HepG2 (cell line): ENCODE measurements around the gene FAM120B. TPM values are rescaled to one million over a fixed set of nuclear protein-coding genes. Genes with fewer than 3 reads are reported as not detected.

ENCODE experiments used
- ARNTL ChIP-seq: sonication (generic); formaldehyde crosslinking; IDR thresholded peaks from 2 replicates; pipeline ENCODE4 v1.4.0; 2020; ENCODE audit warnings: mild to moderate bottlenecking, missing genetic modification reagents
- EED ChIP-seq: sonication (generic); formaldehyde crosslinking; IDR thresholded peaks from 2 replicates; pipeline ENCODE4 v1.5.0; 2020; ENCODE audit warnings: mild to moderate bottlenecking, missing genetic modification reagents
- GTF3A ChIP-seq: sonication (generic); formaldehyde crosslinking; conservative IDR thresholded peaks from 2 replicates; pipeline ENCODE4 v1.4.0; 2020; ENCODE audit warnings: mild to moderate bottlenecking, missing genetic modification reagents
- HMG20A ChIP-seq: IDR thresholded peaks from 2 replicates; pipeline ENCODE4 v1.6.1; 2016; ENCODE audit warnings: borderline replicate concordance
- IKZF1 ChIP-seq: fragments of 450-650 bp; IDR thresholded peaks from 2 replicates; pipeline ENCODE4 v1.7.1; 2016
- JARID2 ChIP-seq: sonication (generic); formaldehyde crosslinking; IDR thresholded peaks from 2 replicates; pipeline ENCODE4 v1.8.1; 2023; ENCODE audit warnings: missing genetic modification reagents, inconsistent platforms; ENCODE audit not compliant: insufficient replicate concordance
- KLF13 ChIP-seq: sonication (generic); formaldehyde crosslinking; IDR thresholded peaks from 2 replicates; pipeline ENCODE4 v1.4.0; 2020; ENCODE audit warnings: mild to moderate bottlenecking, missing genetic modification reagents
- MAFK ChIP-seq, 2 experiments: IDR thresholded peaks in 1 of 2; conservative IDR thresholded peaks in 1 of 2; 2 replicates each; pipeline ENCODE4 v1.6.1; 2011; ENCODE audit warnings: improper control_type of control experiment in 2 of 2, low read length in 2 of 2
- MLX ChIP-seq: IDR thresholded peaks from 2 replicates; pipeline ENCODE4 v1.6.1; 2016
- MTA3 ChIP-seq: sonication (generic); formaldehyde crosslinking; IDR thresholded peaks from 2 replicates; pipeline ENCODE4 v1.4.0; 2020; ENCODE audit warnings: missing genetic modification reagents
- NFE2 ChIP-seq: sonication (generic); formaldehyde crosslinking; IDR thresholded peaks from 2 replicates; pipeline ENCODE4 v1.4.0; 2020; ENCODE audit warnings: missing genetic modification reagents
- POLR2G ChIP-seq: fragments of 200-400 bp; formaldehyde crosslinking; IDR thresholded peaks from 2 replicates; pipeline ENCODE4 v1.6.1; 2018; ENCODE audit warnings: mild to moderate bottlenecking, low read depth, low read length, moderate library complexity
- RFXAP ChIP-seq: sonication (generic); formaldehyde crosslinking; IDR thresholded peaks from 2 replicates; pipeline ENCODE4 v1.4.0; 2020; ENCODE audit warnings: missing genetic modification reagents, borderline replicate concordance
- STAT6 ChIP-seq: sonication (generic); formaldehyde crosslinking; IDR thresholded peaks from 2 replicates; pipeline ENCODE4 v1.4.0; 2020; ENCODE audit warnings: missing genetic modification reagents, mild to moderate bottlenecking, borderline replicate concordance
- U2AF1 ChIP-seq: fragments of 200-400 bp; formaldehyde crosslinking; optimal IDR thresholded peaks from 2 replicates; pipeline ENCODE3; 2017; ENCODE audit warnings: mild to moderate bottlenecking, low read depth, low read length
- ZNF317 ChIP-seq: sonication (generic); formaldehyde crosslinking; IDR thresholded peaks from 2 replicates; pipeline ENCODE4 v1.5.0; 2020; ENCODE audit warnings: mild to moderate bottlenecking, missing genetic modification reagents
- ZNF678 ChIP-seq: sonication (generic); formaldehyde crosslinking; IDR thresholded peaks from 2 replicates; pipeline ENCODE4 v1.4.0; 2020; ENCODE audit warnings: mild to moderate bottlenecking, missing genetic modification reagents
- ZNF770 ChIP-seq: sonication (generic); formaldehyde crosslinking; IDR thresholded peaks from 2 replicates; pipeline ENCODE4 v1.5.0; 2020; ENCODE audit warnings: mild to moderate bottlenecking, missing genetic modification reagents
- polyA plus RNA-seq, 8 experiments: library from polyadenylated mRNA; depleted of rRNA in 3 of 8; stranded (reverse) in 7 of 8; unstranded in 1 of 8; fragments of >200 nt; fragmentation: Illumina TruSeq in 4 of 8; extraction: Trizol in 4 of 8; gene quantifications; 2 replicates each; pipeline versions ENCODE4 v1.2.1 to v1.2.3, GENCODE V29; 2011 to 2016; ENCODE audit warnings: low read depth in 4 of 8, missing spikeins in 1 of 8, mixed read lengths in 1 of 8; ENCODE audit not compliant: insufficient read depth in 1 of 8
- total RNA-seq, 5 experiments: library from RNA; depleted of rRNA; stranded (reverse); fragments of >200 nt; fragmentation: Illumina TruSeq; extraction: Trizol; gene quantifications; 2 replicates each; pipeline ENCODE4 v1.2.3, GENCODE V29; 2016; ENCODE audit warnings: low read depth in 1 of 5
- TF ChIP-seq, protein P1 (sequence below): sonication (generic); formaldehyde crosslinking; IDR thresholded peaks from 2 replicates; pipeline ENCODE4 v1.5.1; 2020; ENCODE audit warnings: missing genetic modification reagents, mild to moderate bottlenecking, borderline replicate concordance
- TF ChIP-seq, protein P2 (sequence below): sonication (generic); formaldehyde crosslinking; IDR thresholded peaks from 2 replicates; pipeline ENCODE4 v1.8.0; 2022; ENCODE audit warnings: missing genetic modification reagents, mild to moderate bottlenecking, moderate library complexity, borderline replicate concordance

The FAM120B gene
- total and polyA plus RNA-seq, 2 of the 13 experiments (the other 11 are each of a cell fraction or from before 2014, with no cell fraction given) = 9.2 to 10.7 TPM

- TF ChIP-seq EED (CRISPR knock-in tag) (peak; percentile 93), ZNF678 (peak; percentile 90; the same call in 1 of the 2 replicates), JARID2 (no peak), GTF3A (0 out of 2 replicates have a peak, but pooled peaks have one; percentile 56), RFXAP (CRISPR knock-in tag) (peak; percentile 82; the same call in 1 of the 2 replicates), STAT6 (peak; percentile 76; the same call in 1 of the 2 replicates), ZNF770 (CRISPR knock-in tag) (0 out of 2 replicates have a peak, but pooled peaks have one; percentile 26), IKZF1 (no peak), KLF13 (CRISPR knock-in tag) (peak; percentile 35; the same call in 1 of the 2 replicates), MAFK (conservative IDR thresholded peaks at IDR 0.05 in 1 of 2, IDR thresholded peaks at IDR 0.05 in 1 of 2; ENCODE audit: low read length in 2 of 2) (no peak), POLR2G (peak; percentile 98), NFE2 (CRISPR knock-in tag) (no peak), ARNTL (CRISPR knock-in tag) (peak; percentile 67), MLX (peak; percentile 58; the same call in 1 of the 2 replicates), U2AF1 (no peak), MTA3 (CRISPR knock-in tag) (no peak), HMG20A (CRISPR knock-in tag) (no peak), ZNF317 (CRISPR knock-in tag) (peak; percentile 78; the same call in 1 of the 2 replicates)
- TF ChIP-seq, protein P1, sequence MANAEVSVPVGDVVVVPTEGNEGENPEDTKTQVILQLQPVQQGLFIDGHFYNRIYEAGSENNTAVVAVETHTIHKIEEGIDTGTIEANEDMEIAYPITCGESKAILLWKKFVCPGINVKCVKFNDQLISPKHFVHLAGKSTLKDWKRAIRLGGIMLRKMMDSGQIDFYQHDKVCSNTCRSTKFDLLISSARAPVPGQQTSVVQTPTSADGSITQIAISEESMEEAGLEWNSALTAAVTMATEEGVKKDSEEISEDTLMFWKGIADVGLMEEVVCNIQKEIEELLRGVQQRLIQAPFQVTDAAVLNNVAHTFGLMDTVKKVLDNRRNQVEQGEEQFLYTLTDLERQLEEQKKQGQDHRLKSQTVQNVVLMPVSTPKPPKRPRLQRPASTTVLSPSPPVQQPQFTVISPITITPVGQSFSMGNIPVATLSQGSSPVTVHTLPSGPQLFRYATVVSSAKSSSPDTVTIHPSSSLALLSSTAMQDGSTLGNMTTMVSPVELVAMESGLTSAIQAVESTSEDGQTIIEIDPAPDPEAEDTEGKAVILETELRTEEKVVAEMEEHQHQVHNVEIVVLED (CRISPR knock-in tag) = peak; percentile 93
- TF ChIP-seq, protein P2, sequence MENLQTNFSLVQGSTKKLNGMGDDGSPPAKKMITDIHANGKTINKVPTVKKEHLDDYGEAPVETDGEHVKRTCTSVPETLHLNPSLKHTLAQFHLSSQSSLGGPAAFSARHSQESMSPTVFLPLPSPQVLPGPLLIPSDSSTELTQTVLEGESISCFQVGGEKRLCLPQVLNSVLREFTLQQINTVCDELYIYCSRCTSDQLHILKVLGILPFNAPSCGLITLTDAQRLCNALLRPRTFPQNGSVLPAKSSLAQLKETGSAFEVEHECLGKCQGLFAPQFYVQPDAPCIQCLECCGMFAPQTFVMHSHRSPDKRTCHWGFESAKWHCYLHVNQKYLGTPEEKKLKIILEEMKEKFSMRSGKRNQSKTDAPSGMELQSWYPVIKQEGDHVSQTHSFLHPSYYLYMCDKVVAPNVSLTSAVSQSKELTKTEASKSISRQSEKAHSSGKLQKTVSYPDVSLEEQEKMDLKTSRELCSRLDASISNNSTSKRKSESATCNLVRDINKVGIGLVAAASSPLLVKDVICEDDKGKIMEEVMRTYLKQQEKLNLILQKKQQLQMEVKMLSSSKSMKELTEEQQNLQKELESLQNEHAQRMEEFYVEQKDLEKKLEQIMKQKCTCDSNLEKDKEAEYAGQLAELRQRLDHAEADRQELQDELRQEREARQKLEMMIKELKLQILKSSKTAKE (CRISPR knock-in tag) = peak; percentile 40; the same call in 1 of the 2 replicates
Observed at GRCh38 chr6:170306324-170307079, at the start of gene FAM120B (continued).
